C4-2B (cell line): ENCODE measurements around the gene RHEB.

ENCODE experiments used
- CTCF ChIP-seq: fragments of 450-650 bp; conservative IDR thresholded peaks from 2 replicates; pipeline ENCODE4 v1.5.1; 2017; ENCODE audit warnings: mild to moderate bottlenecking
- ZFX ChIP-seq: fragments of 450-650 bp; IDR thresholded peaks from 2 replicates; pipeline ENCODE4 v1.6.1; 2017

GRCh38 chr7:151436446-151437158 lies 83.1 kb downstream of the RHEB start:
- no peak for TF ChIP-seq CTCF
- TF ChIP-seq ZFX: no peak
